MCF 10A (cell line): Measurements from ENCODE around the gene MAN2B2. TPM values are rescaled to one million over a fixed set of nuclear protein-coding genes. Genes with fewer than 3 reads are reported as not detected.

Experiments used
- BruUV-seq: library from RNA; stranded (reverse); fragments of 400-500 nt; replicated peaks from 2 replicates; lab custom pipeline; 2021; lab: Mats Ljungman, UMichigan
- CTCF ChIA-PET: fragments of 300-600 bp; sonication (Branson Sonifier 250); formaldehyde crosslinking; extraction: SDS; loops from one replicate; lab custom pipeline; 2021; ENCODE audit warnings: antibody characterized with exemption, inconsistent platforms; lab: Yijun Ruan, JAX
- POLR2A ChIA-PET: fragments of 300-600, 350-650 bp; sonication (Branson Sonifier 250); formaldehyde crosslinking; extraction: SDS; loops from one replicate; lab custom pipeline; 2020; ENCODE audit warnings: antibody characterized with exemption, inconsistent platforms; lab: Yijun Ruan, JAX
- DNase-seq: peaks from one replicate; pipeline ENCODE4 v3.0.0-alpha.2; 2018; ENCODE audit not compliant: unreplicated experiment
- H3K27ac Mint-ChIP-seq: one replicate; pipeline ENCODE4 v1.8.0; 2022; ENCODE audit warnings: mild to moderate bottlenecking, low read depth, mixed read lengths; ENCODE audit not compliant: unreplicated experiment
- H3K27me3 Mint-ChIP-seq: one replicate; pipeline ENCODE4 v1.8.0; 2022; ENCODE audit warnings: mixed read lengths; ENCODE audit not compliant: insufficient read depth, unreplicated experiment
- H3K36me3 Mint-ChIP-seq: one replicate; pipeline ENCODE4 v1.8.0; 2022; ENCODE audit warnings: mild to moderate bottlenecking, moderate library complexity, mixed read lengths; ENCODE audit not compliant: insufficient read depth, unreplicated experiment
- H3K4me1 Mint-ChIP-seq: one replicate; pipeline ENCODE4 v1.8.0; 2022; ENCODE audit warnings: mixed read lengths; ENCODE audit not compliant: insufficient read depth, unreplicated experiment
- H3K4me3 Mint-ChIP-seq: one replicate; pipeline ENCODE4 v1.8.0; 2022; ENCODE audit warnings: mild to moderate bottlenecking, moderate library complexity, mixed read lengths; ENCODE audit not compliant: unreplicated experiment
- H3K9me3 Mint-ChIP-seq: one replicate; pipeline ENCODE4 v1.8.0; 2022; ENCODE audit warnings: mixed read lengths; ENCODE audit not compliant: unreplicated experiment
- intact Hi-C: fragments of 100-400 bp; cut with micrococcal nuclease; formaldehyde crosslinking; loops from 2 replicates; pipeline ENCODE4 v1.14.1; 2022
- total RNA-seq: library from RNA; stranded (reverse); gene quantifications from 2 replicates; pipeline ENCODE4 v1.2.3, GENCODE V29; 2022
- TF ChIP-seq, protein P1 (sequence below): fragments of 200-600 bp; IDR thresholded peaks from one replicate; pipeline ENCODE4 v1.8.0; 2022; ENCODE audit warnings: antibody characterized with exemption, mild to moderate bottlenecking; ENCODE audit not compliant: unreplicated experiment

Gene MAN2B2
- total RNA-seq, 1 experiment from 2014 or later, result 12.5 TPM

DNA sequence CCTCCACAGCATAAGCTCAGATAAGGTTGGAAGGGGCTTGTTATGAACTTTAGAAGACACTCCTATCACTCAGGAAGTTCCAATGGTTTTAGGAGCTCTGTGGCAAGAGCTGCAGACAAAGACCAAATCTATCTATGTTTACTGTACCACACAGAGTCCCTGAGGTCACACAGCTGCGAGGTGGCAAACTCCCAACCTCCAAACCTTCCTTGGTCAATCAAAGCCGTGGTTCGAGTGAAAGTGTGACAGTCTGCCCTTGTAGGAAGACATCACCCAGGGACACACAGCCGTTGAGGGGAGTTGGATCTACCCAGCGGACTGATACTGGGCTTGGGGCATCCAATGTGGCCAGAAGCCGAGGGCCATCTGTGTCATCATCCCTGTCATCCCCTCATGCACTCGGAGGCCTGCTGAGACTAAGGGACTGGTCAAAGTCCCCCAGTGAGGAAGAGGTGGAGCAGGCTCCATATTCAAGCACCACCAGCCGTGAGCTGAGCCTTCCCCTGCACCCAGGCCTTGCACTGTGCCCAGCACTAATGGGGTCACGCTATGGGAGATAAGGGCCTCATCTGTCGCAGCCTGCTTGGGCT, 26.8 kb downstream of the MAN2B2 start:
- POLR2A ChIA-PET, result no interaction called here
- TF ChIP-seq, protein P1, sequence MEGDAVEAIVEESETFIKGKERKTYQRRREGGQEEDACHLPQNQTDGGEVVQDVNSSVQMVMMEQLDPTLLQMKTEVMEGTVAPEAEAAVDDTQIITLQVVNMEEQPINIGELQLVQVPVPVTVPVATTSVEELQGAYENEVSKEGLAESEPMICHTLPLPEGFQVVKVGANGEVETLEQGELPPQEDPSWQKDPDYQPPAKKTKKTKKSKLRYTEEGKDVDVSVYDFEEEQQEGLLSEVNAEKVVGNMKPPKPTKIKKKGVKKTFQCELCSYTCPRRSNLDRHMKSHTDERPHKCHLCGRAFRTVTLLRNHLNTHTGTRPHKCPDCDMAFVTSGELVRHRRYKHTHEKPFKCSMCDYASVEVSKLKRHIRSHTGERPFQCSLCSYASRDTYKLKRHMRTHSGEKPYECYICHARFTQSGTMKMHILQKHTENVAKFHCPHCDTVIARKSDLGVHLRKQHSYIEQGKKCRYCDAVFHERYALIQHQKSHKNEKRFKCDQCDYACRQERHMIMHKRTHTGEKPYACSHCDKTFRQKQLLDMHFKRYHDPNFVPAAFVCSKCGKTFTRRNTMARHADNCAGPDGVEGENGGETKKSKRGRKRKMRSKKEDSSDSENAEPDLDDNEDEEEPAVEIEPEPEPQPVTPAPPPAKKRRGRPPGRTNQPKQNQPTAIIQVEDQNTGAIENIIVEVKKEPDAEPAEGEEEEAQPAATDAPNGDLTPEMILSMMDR, result no peak
- BruUV-seq, result no TSS peak
- H3K27ac Mint-ChIP-seq, result no peak overlapping the region
- peaks cover 9% of the 10 kb centered on the region for H3K36me3 Mint-ChIP-seq
- intact Hi-C loops, result no loop called here
- CTCF ChIA-PET, result no interaction called here
- H3K27me3 Mint-ChIP-seq, result no peaks in the 10 kb centered on the region
- no peak overlapping the region for H3K4me3 Mint-ChIP-seq
- DNase-seq, result no peak
- H3K9me3 Mint-ChIP-seq, result peaks cover 9% of the 10 kb centered on the region
- no peaks in the 10 kb centered on the region for H3K4me1 Mint-ChIP-seq

DNA sequence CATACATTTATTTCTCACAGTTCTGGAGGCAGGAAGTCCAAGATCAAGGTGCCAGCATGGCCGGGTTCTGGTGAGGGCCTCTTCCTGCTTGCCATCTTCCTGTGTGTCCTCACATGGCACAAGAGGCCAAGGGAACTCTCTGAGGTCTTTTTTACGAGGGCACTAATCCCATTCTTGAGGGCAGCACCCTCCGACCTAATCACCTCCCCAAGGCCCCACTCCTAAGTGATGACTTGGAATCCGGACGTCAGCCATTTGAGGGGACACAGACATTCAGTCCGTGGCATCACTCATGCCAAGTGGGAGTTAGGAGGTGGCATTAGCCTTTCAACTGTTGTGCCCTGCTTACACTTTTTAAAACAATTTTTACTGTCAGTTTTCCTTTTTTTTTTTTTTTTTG, 27.3 kb downstream of the MAN2B2 start:
- Mint-ChIP-seq H3K4me1 (no peaks in the 10 kb centered on the region), H3K4me3 (no peak overlapping the region), H3K9me3 (peaks cover 9% of the 10 kb centered on the region), H3K36me3 (peaks cover 9% of the 10 kb centered on the region), H3K27ac (no peak overlapping the region), H3K27me3 (no peaks in the 10 kb centered on the region)
- TF ChIP-seq, protein P1, result no peak
- DNase-seq, result no peak
- CTCF ChIA-PET, result no interaction called here
- POLR2A ChIA-PET, result no interaction called here
- BruUV-seq, result no TSS peak
- intact Hi-C loops, result no loop called here

DNA sequence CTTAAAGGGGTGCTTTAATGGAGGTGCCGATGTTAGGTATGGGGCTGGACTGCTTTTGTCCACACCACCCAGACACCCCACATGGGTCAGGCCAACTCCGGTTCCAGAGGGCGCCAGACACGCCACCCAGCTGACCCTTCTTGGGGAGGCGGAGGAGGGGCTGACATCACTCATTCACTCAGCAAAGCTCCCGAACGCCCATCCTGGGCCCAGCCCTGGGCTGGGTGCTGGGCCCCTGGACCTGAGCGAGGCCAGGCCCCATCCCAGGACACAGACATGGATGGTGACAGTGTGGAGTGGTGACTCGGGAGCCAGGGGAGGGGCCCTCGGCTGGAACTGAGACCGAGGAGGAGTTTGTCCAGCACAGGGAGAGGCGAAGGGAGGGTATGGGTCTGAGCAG, 28.1 kb downstream of the MAN2B2 start:
- Mint-ChIP-seq H3K27me3 (no peaks in the 10 kb centered on the region), H3K36me3 (peaks cover 9% of the 10 kb centered on the region), H3K4me1 (no peaks in the 10 kb centered on the region), H3K4me3 (no peak overlapping the region), H3K27ac (no peak overlapping the region), H3K9me3 (peaks cover 9% of the 10 kb centered on the region)
- DNase-seq, result no peak
- TF ChIP-seq, protein P1, result no peak
- BruUV-seq, result no TSS peak
- CTCF ChIA-PET, result interaction anchor here (0.7 kb wide), 1 partner anchor 55 kb away, joined by 4 read pairs; no protein-coding TSS in a partner anchor
- intact Hi-C loops, result no loop called here
- POLR2A ChIA-PET, result no interaction called here

DNA sequence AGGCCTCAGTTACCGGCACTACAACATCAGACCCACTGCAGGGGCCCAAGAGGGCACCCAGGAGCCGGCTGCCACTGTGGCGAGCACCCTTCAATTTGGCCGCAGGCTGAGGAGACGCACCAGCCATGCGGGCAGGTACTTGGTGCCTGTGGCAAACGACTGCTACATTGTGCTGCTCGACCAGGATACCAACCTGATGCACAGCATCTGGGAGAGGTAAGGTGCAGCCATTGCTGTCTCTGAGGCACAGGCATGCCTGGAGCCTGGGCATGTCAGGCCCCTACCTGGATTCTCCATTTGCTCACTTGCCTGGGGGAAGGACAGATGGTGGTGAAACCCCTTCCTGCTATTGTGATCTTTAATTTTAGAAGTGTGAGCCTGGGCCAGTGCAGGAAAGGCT, 30.1 kb downstream of the MAN2B2 start:
- POLR2A ChIA-PET, result no interaction called here
- intact Hi-C loops, result no loop called here
- no peak overlapping the region for H3K27ac Mint-ChIP-seq
- H3K4me1 Mint-ChIP-seq, result no peaks in the 10 kb centered on the region
- H3K4me3 Mint-ChIP-seq, result no peak overlapping the region
- no peaks in the 10 kb centered on the region for H3K27me3 Mint-ChIP-seq
- peaks cover 9% of the 10 kb centered on the region for H3K9me3 Mint-ChIP-seq
- no TSS peak for BruUV-seq
- CTCF ChIA-PET, result interaction anchor here (0.6 kb wide), 3 partner anchors 230 to 602 kb away, joined by 3 to 4 read pairs (median 3); no protein-coding TSS in a partner anchor
- DNase-seq, result no peak
- H3K36me3 Mint-ChIP-seq, result peaks cover 9% of the 10 kb centered on the region
- TF ChIP-seq, protein P1, result no peak
